Liver (tissue), 9 donors: Measurements from ENCODE around the gene PRPF40B. TPM values are rescaled to one million over a fixed set of nuclear protein-coding genes. Genes with fewer than 3 reads are reported as not detected.

Experiments used
- DNase-seq: peaks from one replicate; pipeline ENCODE4 v3.0.0-alpha.2; 2017; ENCODE audit warnings: low spot score
- H3K27ac ChIP-seq, 2 donors: one replicate each; pipeline ENCODE4 v1.7.0; 2013; ENCODE audit warnings: inconsistent platforms in 2 of 2, low read length in 2 of 2, control low read depth in 1 of 2, low read depth in 1 of 2, mild to moderate bottlenecking in 1 of 2
- H3K27me3 ChIP-seq, 4 donors: one replicate each; pipeline versions ENCODE4 v1.6.1 to v1.7.0; 2013; ENCODE audit warnings: low read length in 3 of 4, inconsistent platforms in 1 of 4, mild to moderate bottlenecking in 1 of 4, moderate library complexity in 1 of 4; ENCODE audit not compliant: control insufficient read depth in 4 of 4, insufficient read depth in 4 of 4
- H3K36me3 ChIP-seq, 4 donors: one replicate each; pipeline versions ENCODE4 v1.6.1 to v1.7.0; 2013; ENCODE audit warnings: low read length in 3 of 4, mild to moderate bottlenecking in 3 of 4, low read depth in 1 of 4, moderate library complexity in 1 of 4; ENCODE audit not compliant: control insufficient read depth in 4 of 4, insufficient read depth in 3 of 4
- H3K4me1 ChIP-seq, 4 donors: one replicate each; pipeline versions ENCODE4 v1.6.1 to v1.7.0; 2013; ENCODE audit warnings: low read length in 3 of 4, mild to moderate bottlenecking in 3 of 4, moderate library complexity in 1 of 4; ENCODE audit not compliant: control insufficient read depth in 4 of 4, insufficient read depth in 4 of 4
- H3K4me3 ChIP-seq, 3 donors: one replicate each; pipeline versions ENCODE4 v1.6.1 to v1.7.0; 2013; ENCODE audit warnings: low read length in 3 of 3, control low read depth in 1 of 3, low read depth in 1 of 3, mild to moderate bottlenecking in 1 of 3
- H3K9ac ChIP-seq, 2 donors: one replicate each; pipeline ENCODE4 v1.7.0; 2013; ENCODE audit warnings: low read length in 2 of 2, mild to moderate bottlenecking in 2 of 2, moderate library complexity in 2 of 2, control low read depth in 1 of 2, low read depth in 1 of 2
- H3K9me3 ChIP-seq, 4 donors: one replicate each; pipeline versions ENCODE4 v1.6.1 to v1.7.0; 2013; ENCODE audit warnings: low read length in 3 of 4; ENCODE audit not compliant: control insufficient read depth in 4 of 4
- ATF3 ChIP-seq: IDR thresholded peaks from 2 replicates; pipeline ENCODE4 v1.6.1; 2016; ENCODE audit warnings: antibody characterized with exemption
- CTCF ChIP-seq: fragments of 150-350 bp; IDR thresholded peaks from 2 replicates; pipeline ENCODE4 v1.5.1; 2017; ENCODE audit warnings: improper control_type of control experiment, low read depth, low read length; ENCODE audit not compliant: missing input control
- EGR1 ChIP-seq, 2 donors: IDR thresholded peaks; 2 replicates each; pipeline ENCODE4 v1.6.1; 2016 to 2018; ENCODE audit warnings: antibody characterized with exemption in 2 of 2, low read depth in 2 of 2
- FOXA1 ChIP-seq: IDR thresholded peaks from 2 replicates; pipeline ENCODE4 v1.6.1; 2016; ENCODE audit warnings: antibody characterized with exemption
- FOXA2 ChIP-seq: IDR thresholded peaks from 2 replicates; pipeline ENCODE4 v1.6.1; 2016; ENCODE audit warnings: antibody characterized with exemption
- GABPA ChIP-seq, 2 donors: IDR thresholded peaks in 1 of 2; conservative IDR thresholded peaks in 1 of 2; 2 replicates each; pipeline ENCODE4 v1.6.1; 2016; ENCODE audit warnings: antibody characterized with exemption in 2 of 2, mild to moderate bottlenecking in 1 of 2, moderate library complexity in 1 of 2
- HNF4A ChIP-seq, 2 donors: conservative IDR thresholded peaks; 2 replicates each; pipeline ENCODE4 v1.6.1; 2016; ENCODE audit warnings: antibody characterized with exemption in 2 of 2, mild to moderate bottlenecking in 2 of 2
- HNF4G ChIP-seq: IDR thresholded peaks from 2 replicates; pipeline ENCODE4 v1.6.1; 2016; ENCODE audit warnings: antibody characterized with exemption
- JUND ChIP-seq, 2 donors: IDR thresholded peaks; 2 replicates each; pipeline ENCODE4 v1.6.1; 2016; ENCODE audit warnings: antibody characterized with exemption in 2 of 2
- MAX ChIP-seq: IDR thresholded peaks from 2 replicates; pipeline ENCODE4 v1.6.1; 2016; ENCODE audit warnings: antibody characterized with exemption
- NR2F2 ChIP-seq: IDR thresholded peaks from 2 replicates; pipeline ENCODE4 v1.6.1; 2016; ENCODE audit warnings: antibody characterized with exemption
- RAD21 ChIP-seq, 2 donors: IDR thresholded peaks; 2 replicates each; pipeline ENCODE4 v1.6.1; 2016; ENCODE audit warnings: antibody characterized with exemption in 2 of 2, mild to moderate bottlenecking in 2 of 2
- REST ChIP-seq: IDR thresholded peaks from 2 replicates; pipeline ENCODE4 v1.6.1; 2016; ENCODE audit warnings: antibody characterized with exemption, mild to moderate bottlenecking
- RXRA ChIP-seq, 2 donors: IDR thresholded peaks; 2 replicates each; pipeline ENCODE4 v1.6.1; 2017 to 2018; ENCODE audit warnings: antibody characterized with exemption in 2 of 2, mild to moderate bottlenecking in 1 of 2
- SP1 ChIP-seq: IDR thresholded peaks from 2 replicates; pipeline ENCODE4 v1.6.1; 2018; ENCODE audit warnings: antibody characterized with exemption, mild to moderate bottlenecking
- TAF1 ChIP-seq: conservative IDR thresholded peaks from 2 replicates; pipeline ENCODE4 v1.6.1; 2016; ENCODE audit warnings: antibody characterized with exemption, mild to moderate bottlenecking
- YY1 ChIP-seq: IDR thresholded peaks from 2 replicates; pipeline ENCODE4 v1.6.1; 2016; ENCODE audit warnings: antibody characterized with exemption, mild to moderate bottlenecking
- ZBTB33 ChIP-seq: IDR thresholded peaks from 2 replicates; pipeline ENCODE4 v1.6.1; 2016; ENCODE audit warnings: antibody characterized with exemption
- WGBS: extraction: QIAGEN DNeasy Blood & Tissue Kit; methylation state at CpG from one replicate; pipeline ENCODE4 v1.1.7; 2013; 5-methylcytosine and 5-hydroxymethylcytosine counted together
- polyA plus RNA-seq, 2 donors: library from polyadenylated mRNA; stranded (reverse) in 1 of 2; unstranded in 1 of 2; fragments of 200-250 nt in 1 of 2; fragments of >200 nt in 1 of 2; fragmentation: Nextera tagmentation in 1 of 2; extraction: Ambion mirVana in 1 of 2; gene quantifications; one replicate each; pipeline versions ENCODE4 v1.2.1 to v1.2.3, GENCODE V29; 2013 to 2015
- total RNA-seq, 2 donors: library from RNA; depleted of rRNA; stranded (reverse); fragments of >200 nt; gene quantifications; one replicate each; pipeline ENCODE4 v1.2.3, GENCODE V29; 2014
- donor health status: healthy.
- donor health status: healthy.
- donor health status: healthy.
- donor health status: healthy.
- donor health status: healthy.

Gene PRPF40B
- total and polyA plus RNA-seq, 4 donors = 2.4 to 4.8 (median 3.9) TPM

- peak overlapping the region; percentile 38 to 40 for H3K27ac ChIP-seq
- peaks cover 3 to 18% (median 6%) of the 10 kb centered on the region in 4 donors for H3K4me1 ChIP-seq
- WGBS = 69% methylated on average over 5 of the region's 5 CpGs
- no peak overlapping the region for H3K9ac ChIP-seq
- TF ChIP-seq FOXA1 (no peak), GABPA (IDR thresholded peaks at IDR 0.05 in 1 of 2, conservative IDR thresholded peaks at IDR 0.05 in 1 of 2) (peak; percentile 49 to 58), NR2F2 (peak; percentile 11)
- no peaks in the 10 kb centered on the region for H3K9me3 ChIP-seq
- H3K27me3 ChIP-seq = no peaks in the 10 kb centered on the region
- no peaks in the 10 kb centered on the region for H3K36me3 ChIP-seq
- H3K4me3 ChIP-seq = no peak overlapping the region
- DNase-seq = no peak
Measured at GRCh38 chr12:49671031-49671765, 47.8 kb downstream of the PRPF40B start.

- Histone ChIP-seq H3K27me3 (no peaks in the 10 kb centered on the region), H3K9ac (no peak overlapping the region), H3K9me3 (no peaks in the 10 kb centered on the region), H3K4me3 (no peak overlapping the region), H3K4me1 (peaks cover 3 to 18% (median 6%) of the 10 kb centered on the region in 4 donors), H3K27ac (peak overlapping the region; percentile 73 to 80), H3K36me3 (no peaks in the 10 kb centered on the region)
- 61% methylated on average over 5 of the region's 5 CpGs for WGBS
- no peak for DNase-seq
- TF ChIP-seq JUND (IDR thresholded peaks at IDR 0.05) (no peak), MAX (no peak), EGR1 (IDR thresholded peaks at IDR 0.05; ENCODE audit: low read depth in 2 of 2) (no peak), SP1 (no peak), HNF4G (no peak), ATF3 (no peak), ZBTB33 (no peak), FOXA1 (no peak), HNF4A (conservative IDR thresholded peaks at IDR 0.05) (no peak), CTCF (no peak), YY1 (no peak), NR2F2 (no peak), REST (no peak), FOXA2 (no peak), TAF1 (no peak), RXRA (IDR thresholded peaks at IDR 0.05) (no peak), RAD21 (IDR thresholded peaks at IDR 0.05) (no peak), GABPA (IDR thresholded peaks at IDR 0.05 in 1 of 2, conservative IDR thresholded peaks at IDR 0.05 in 1 of 2) (no peak)
Measured at GRCh38 chr12:49672301-49673217, 49.2 kb downstream of the PRPF40B start.
